Neuronal stem cell (in vitro differentiated cells): Measurements from ENCODE around the gene RRM2.

Experiments used
- DNase-seq: peaks from one replicate; pipeline ENCODE4 v3.0.0-alpha.2; 2013; ENCODE audit warnings: low spot score
- H2AFZ ChIP-seq: one replicate; pipeline ENCODE4 v1.6.1; 2013; ENCODE audit warnings: mild to moderate bottlenecking, low read length, inconsistent platforms
- H2AK5ac ChIP-seq: 2 replicates; pipeline ENCODE4 v1.6.1; 2013; ENCODE audit warnings: low read depth, mild to moderate bottlenecking, inconsistent platforms, low read length, moderate library complexity, mixed read lengths
- H2BK120ac ChIP-seq: 2 replicates; pipeline ENCODE4 v1.6.1; 2013; ENCODE audit warnings: low read depth, mild to moderate bottlenecking, inconsistent platforms, low read length, moderate library complexity, mixed read lengths
- H2BK12ac ChIP-seq: one replicate; pipeline ENCODE4 v1.6.1; 2013; ENCODE audit warnings: low read length, inconsistent platforms
- H2BK15ac ChIP-seq: 2 replicates; pipeline ENCODE4 v1.6.1; 2013; ENCODE audit warnings: mild to moderate bottlenecking, low read length, inconsistent platforms, mixed read lengths
- H2BK5ac ChIP-seq: one replicate; pipeline ENCODE4 v1.6.1; 2013; ENCODE audit warnings: inconsistent platforms, mild to moderate bottlenecking, low read length, moderate library complexity
- H3K14ac ChIP-seq: one replicate; pipeline ENCODE4 v1.6.1; 2013; ENCODE audit warnings: low read length, inconsistent platforms
- H3K18ac ChIP-seq: 2 replicates; pipeline ENCODE4 v1.6.1; 2013; ENCODE audit warnings: low read length, inconsistent platforms
- H3K23ac ChIP-seq: 2 replicates; pipeline ENCODE4 v1.6.1; 2013; ENCODE audit warnings: low read depth, mild to moderate bottlenecking, mixed read lengths, low read length, inconsistent platforms; ENCODE audit not compliant: poor library complexity
- H3K27ac ChIP-seq: replicated peaks from 3 replicates; pipeline ENCODE4 v1.5.1; 2013; ENCODE audit warnings: low read length, inconsistent platforms
- H3K27me3 ChIP-seq, 3 experiments: 2 replicates each; pipeline ENCODE4 v1.6.1; 2013; ENCODE audit warnings: low read length in 3 of 3, mild to moderate bottlenecking in 2 of 3, inconsistent platforms in 1 of 3, low read depth in 1 of 3, mixed read lengths in 1 of 3, moderate library complexity in 1 of 3; ENCODE audit not compliant: control insufficient read depth in 3 of 3, insufficient read depth in 3 of 3
- H3K36me3 ChIP-seq, 2 donors: replicated peaks in 1 of 2; 2 replicates each; pipeline ENCODE4 v1.6.1; 2013; ENCODE audit warnings: low read length in 2 of 2; ENCODE audit not compliant: control insufficient read depth in 2 of 2, insufficient read depth in 2 of 2
- H3K4ac ChIP-seq: 2 replicates; pipeline ENCODE4 v1.6.1; 2013; ENCODE audit warnings: inconsistent platforms, mild to moderate bottlenecking, low read length, moderate library complexity
- H3K4me1 ChIP-seq, 2 donors: 1 replicate in 1 of 2; 2 replicates in 1 of 2; pipeline ENCODE4 v1.6.1; 2013; ENCODE audit warnings: low read length in 2 of 2, low read depth in 1 of 2; ENCODE audit not compliant: control insufficient read depth in 2 of 2, insufficient read depth in 1 of 2
- H3K4me2 ChIP-seq: one replicate; pipeline ENCODE4 v1.6.1; 2013; ENCODE audit warnings: mild to moderate bottlenecking, low read length, inconsistent platforms; ENCODE audit not compliant: insufficient read depth, poor library complexity, severe bottlenecking
- H3K4me3 ChIP-seq, 2 donors: 2 replicates each; pipeline ENCODE4 v1.5.1; 2013; ENCODE audit warnings: low read length in 2 of 2, mild to moderate bottlenecking in 2 of 2, inconsistent platforms in 1 of 2, moderate library complexity in 1 of 2
- H3K79me1 ChIP-seq: one replicate; pipeline ENCODE4 v1.6.1; 2013; ENCODE audit warnings: low read depth, mild to moderate bottlenecking, inconsistent platforms, low read length, moderate library complexity
- H3K9ac ChIP-seq: one replicate; pipeline ENCODE4 v1.6.1; 2013; ENCODE audit warnings: mild to moderate bottlenecking, low read depth, low read length, inconsistent platforms; ENCODE audit not compliant: poor library complexity
- H3K9me3 ChIP-seq, 2 donors: replicated peaks in 1 of 2; 2 replicates each; pipeline versions ENCODE3 to v1.6.1; 2013; ENCODE audit warnings: low read length in 2 of 2, mild to moderate bottlenecking in 2 of 2, inconsistent platforms in 1 of 2, low read depth in 1 of 2, mixed read lengths in 1 of 2, moderate library complexity in 1 of 2; ENCODE audit not compliant: control insufficient read depth in 2 of 2, insufficient read depth in 1 of 2
- H4K8ac ChIP-seq: one replicate; pipeline ENCODE4 v1.6.1; 2013; ENCODE audit warnings: low read depth, mild to moderate bottlenecking, inconsistent platforms, low read length, moderate library complexity
- H4K91ac ChIP-seq: one replicate; pipeline ENCODE4 v1.6.1; 2013; ENCODE audit warnings: low read length, low read depth, mild to moderate bottlenecking, inconsistent platforms; ENCODE audit not compliant: poor library complexity
- WGBS, 2 donors: extraction: QIAGEN DNeasy Blood & Tissue Kit; methylation state at CpG; one replicate each; pipeline ENCODE4 v1.1.7; 2013; ENCODE audit warnings: missing lambda C conversion rate in 2 of 2, mixed read lengths in 1 of 2; ENCODE audit not compliant: insufficient read length in 2 of 2, insufficient replicate concordance in 1 of 2; ENCODE audit errors: extremely low coverage in 2 of 2; 5-methylcytosine and 5-hydroxymethylcytosine counted together

RRM2 gene

GRCh38 chr2:10076511-10076910 is 46.0 kb upstream of the RRM2 start:
- H3K14ac ChIP-seq: no peak overlapping the region
- no peak overlapping the region for H3K4me2 ChIP-seq
- no peak overlapping the region for H3K23ac ChIP-seq
- no peak overlapping the region for H4K8ac ChIP-seq
- H2AFZ ChIP-seq: no peak overlapping the region
- no peak overlapping the region for H2BK12ac ChIP-seq
- H3K4ac ChIP-seq: no peak overlapping the region
- no peak overlapping the region for H3K4me3 ChIP-seq
- peak overlapping the region; percentile 1 for H3K9ac ChIP-seq
- H3K27ac ChIP-seq: no peak overlapping the region
- no peak for DNase-seq
- no peak overlapping the region for H4K91ac ChIP-seq
- WGBS, 2 donors: no CpG with 5 or more reads among the region's 13 CpGs
- H3K4me1 ChIP-seq: peaks cover 3 to 8% of the 10 kb centered on the region in 2 donors
- H2BK120ac ChIP-seq: no peak overlapping the region
- H3K36me3 ChIP-seq: no peaks in the 10 kb centered on the region
- H2BK15ac ChIP-seq: no peak overlapping the region
- no peak overlapping the region for H2AK5ac ChIP-seq
- H3K9me3 ChIP-seq: no peaks in the 10 kb centered on the region
- H2BK5ac ChIP-seq: no peak overlapping the region
- H3K18ac ChIP-seq: no peak overlapping the region
- no peaks in the 10 kb centered on the region for H3K79me1 ChIP-seq
- peaks cover 9 to 79% (median 41%) of the 10 kb centered on the region in 3 experiments for H3K27me3 ChIP-seq

GRCh38 chr2:10076988-10077527 is 45.5 kb upstream of the RRM2 start:
- Histone ChIP-seq H3K4ac (no peak overlapping the region), H2BK15ac (no peak overlapping the region), H2BK120ac (no peak overlapping the region), H3K14ac (no peak overlapping the region), H4K8ac (no peak overlapping the region), H3K27ac (no peak overlapping the region), H3K4me3 (no peak overlapping the region), H2BK12ac (no peak overlapping the region), H3K4me1 (peaks cover 3 to 8% of the 10 kb centered on the region in 2 donors), H3K23ac (no peak overlapping the region), H2AK5ac (no peak overlapping the region), H3K9ac (no peak overlapping the region), H3K79me1 (no peaks in the 10 kb centered on the region), H3K4me2 (no peak overlapping the region), H2AFZ (no peak overlapping the region), H2BK5ac (no peak overlapping the region), H3K27me3 (peaks cover 9 to 84% (median 41%) of the 10 kb centered on the region in 3 experiments), H3K9me3 (no peaks in the 10 kb centered on the region), H4K91ac (no peak overlapping the region), H3K18ac (no peak overlapping the region), H3K36me3 (no peaks in the 10 kb centered on the region)
- WGBS, 2 donors: no CpG with 5 or more reads among the region's 5 CpGs
- no peak for DNase-seq

GRCh38 chr2:10078001-10078400 is 44.5 kb upstream of the RRM2 start:
- Histone ChIP-seq H3K18ac (no peak overlapping the region), H3K9me3 (no peaks in the 10 kb centered on the region), H2BK12ac (no peak overlapping the region), H3K36me3 (no peaks in the 10 kb centered on the region), H2BK5ac (no peak overlapping the region), H3K79me1 (no peaks in the 10 kb centered on the region), H2AK5ac (peak overlapping the region; percentile 39), H3K14ac (peak overlapping the region; percentile 47), H3K27me3 (peaks cover 9 to 90% (median 41%) of the 10 kb centered on the region in 3 experiments), H2BK15ac (no peak overlapping the region), H2AFZ (no peak overlapping the region), H4K91ac (no peak overlapping the region), H3K9ac (no peak overlapping the region), H3K4me1 (peaks cover 3 to 8% of the 10 kb centered on the region in 2 donors), H4K8ac (no peak overlapping the region), H3K4me3 (no peak overlapping the region), H2BK120ac (no peak overlapping the region), H3K23ac (peak overlapping the region; percentile 50), H3K4me2 (no peak overlapping the region), H3K27ac (no peak overlapping the region), H3K4ac (no peak overlapping the region)
- no peak for DNase-seq
- no CpG with 5 or more reads among the region's 7 CpGs for WGBS, 2 donors

- Histone ChIP-seq H3K4me2 (peak overlapping the region; percentile 64), H2BK15ac (no peak overlapping the region), H3K27me3 (peaks cover 9 to 90% (median 41%) of the 10 kb centered on the region in 3 experiments), H2BK5ac (no peak overlapping the region), H3K14ac (no peak overlapping the region), H3K4me1 (peaks cover 3 to 5% of the 10 kb centered on the region in 2 donors), H2AFZ (peak overlapping the region; percentile 90), H3K4me3 (peak overlapping the region in 1 of 2 donors; percentile 28), H3K79me1 (no peaks in the 10 kb centered on the region), H3K36me3 (no peaks in the 10 kb centered on the region), H3K9me3 (no peaks in the 10 kb centered on the region), H3K4ac (no peak overlapping the region), H2BK12ac (no peak overlapping the region), H3K18ac (no peak overlapping the region), H4K8ac (no peak overlapping the region), H3K23ac (no peak overlapping the region), H2AK5ac (peak overlapping the region; percentile 39), H3K9ac (no peak overlapping the region), H4K91ac (no peak overlapping the region), H3K27ac (no peak overlapping the region), H2BK120ac (no peak overlapping the region)
- DNase-seq: no peak
- WGBS, 2 donors: no CpG with 5 or more reads among the region's 12 CpGs
Observed at GRCh38 chr2:10078704-10079265, 43.8 kb upstream of the RRM2 start.
